GM19463 (cell line): ENCODE data around the gene HIRIP3.
"Not testable (repeated sequence)": the region's sequence is repeated elsewhere in the genome, so short reads cannot be mapped to it uniquely, and the experiment has no call there.

Experiments used
- ATAC-seq: cut with Tn5 transposase; IDR thresholded peaks from one replicate; pipeline ENCODE4 v1.9.1; 2021; ENCODE audit warnings: mild to moderate bottlenecking, moderate library complexity; ENCODE audit not compliant: unreplicated experiment

The HIRIP3 gene, protein sequence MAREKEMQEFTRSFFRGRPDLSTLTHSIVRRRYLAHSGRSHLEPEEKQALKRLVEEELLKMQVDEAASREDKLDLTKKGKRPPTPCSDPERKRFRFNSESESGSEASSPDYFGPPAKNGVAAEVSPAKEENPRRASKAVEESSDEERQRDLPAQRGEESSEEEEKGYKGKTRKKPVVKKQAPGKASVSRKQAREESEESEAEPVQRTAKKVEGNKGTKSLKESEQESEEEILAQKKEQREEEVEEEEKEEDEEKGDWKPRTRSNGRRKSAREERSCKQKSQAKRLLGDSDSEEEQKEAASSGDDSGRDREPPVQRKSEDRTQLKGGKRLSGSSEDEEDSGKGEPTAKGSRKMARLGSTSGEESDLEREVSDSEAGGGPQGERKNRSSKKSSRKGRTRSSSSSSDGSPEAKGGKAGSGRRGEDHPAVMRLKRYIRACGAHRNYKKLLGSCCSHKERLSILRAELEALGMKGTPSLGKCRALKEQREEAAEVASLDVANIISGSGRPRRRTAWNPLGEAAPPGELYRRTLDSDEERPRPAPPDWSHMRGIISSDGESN

DNA sequence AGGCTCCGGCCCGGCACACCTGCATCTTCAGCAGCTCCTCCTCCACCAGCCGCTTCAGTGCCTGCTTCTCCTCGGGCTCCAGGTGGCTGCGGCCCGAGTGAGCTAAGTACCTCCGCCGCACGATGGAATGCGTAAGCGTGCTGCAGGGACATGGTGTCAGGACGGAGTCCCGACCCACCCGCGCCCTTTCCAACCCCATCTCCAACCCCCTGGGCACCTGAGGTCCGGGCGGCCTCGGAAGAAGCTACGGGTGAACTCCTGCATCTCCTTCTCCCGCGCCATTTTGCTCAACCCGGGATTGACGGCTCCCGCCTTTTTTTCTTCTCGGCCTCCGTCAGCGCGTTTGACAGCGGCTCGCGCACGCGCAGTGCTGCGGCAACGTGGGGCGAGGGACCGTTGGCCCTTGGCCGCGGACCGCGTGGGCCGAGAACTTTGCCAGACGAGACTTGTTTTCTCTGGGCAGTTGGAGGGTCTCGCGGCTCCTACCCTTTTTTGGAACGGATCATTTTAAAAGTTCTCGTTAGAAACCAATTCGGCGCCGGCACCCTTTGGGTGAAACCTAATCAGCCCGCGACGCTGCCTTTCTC is at the start of gene HIRIP3:
Gene HIRIP3 (minus strand): TSS at position 294 of the 587 bp plus-strand sequence. CDS start 12 bp downstream, at position 282.
- peak; percentile 37 for ATAC-seq

DNA sequence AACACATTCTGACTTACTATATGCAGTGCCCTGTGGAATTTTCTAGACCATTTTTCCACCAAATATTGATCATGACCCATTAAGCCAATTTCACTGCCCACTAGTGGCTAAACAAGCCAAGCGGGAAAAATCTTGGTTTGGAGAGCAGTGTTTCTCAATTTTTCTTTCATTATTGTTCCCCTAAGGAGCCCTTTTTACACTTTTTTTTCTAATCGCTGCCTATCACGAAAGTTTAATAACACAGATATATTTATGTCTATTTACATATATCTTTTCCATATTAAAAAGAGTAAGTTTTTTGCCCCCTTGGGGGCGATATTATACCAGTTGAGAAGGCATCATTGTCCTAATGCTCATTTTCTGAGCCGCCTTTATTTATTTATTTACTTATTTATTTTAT is 46.4 kb upstream of the HIRIP3 start:
- no peak for ATAC-seq

DNA sequence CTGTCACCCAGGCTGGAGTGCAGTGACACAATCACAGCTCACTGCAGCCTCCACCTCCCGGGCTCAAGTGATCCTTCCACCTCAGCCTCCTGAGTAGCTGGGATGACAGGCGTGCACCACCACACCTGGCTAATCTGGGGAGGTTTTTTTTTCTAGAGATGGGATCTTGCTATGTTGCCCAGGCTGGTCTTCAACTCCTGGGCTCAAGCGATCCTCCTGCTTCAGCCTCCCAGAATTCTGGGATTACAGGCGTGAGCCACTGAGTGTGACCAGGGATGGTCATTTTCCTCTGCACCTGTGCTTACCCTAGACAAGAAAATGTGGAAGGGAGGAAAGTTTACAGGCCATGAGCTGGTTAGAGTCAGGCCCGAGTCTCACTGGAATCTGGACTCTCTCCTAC is 45.3 kb upstream of the HIRIP3 start:
- not testable (repeated sequence) for ATAC-seq

DNA sequence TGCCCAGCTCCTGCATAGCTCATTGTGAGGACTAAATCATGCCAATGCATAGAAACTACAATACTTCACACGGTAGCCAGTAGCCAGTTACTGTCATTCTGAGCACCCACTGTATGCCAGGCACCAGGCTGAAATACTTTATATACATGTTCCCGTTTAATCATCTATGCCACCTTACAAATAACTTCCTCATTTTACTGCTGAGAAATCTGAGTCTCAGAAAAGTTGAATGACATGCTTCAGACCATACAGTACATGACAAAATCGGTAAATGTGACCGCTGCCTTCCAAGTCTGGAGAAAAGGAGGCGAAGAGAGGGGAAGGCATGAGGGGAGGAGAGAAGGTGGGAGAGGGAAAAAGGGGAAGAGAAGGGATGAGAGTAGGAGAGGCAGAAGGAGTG is 44.8 kb upstream of the HIRIP3 start:
- ATAC-seq: no peak

DNA sequence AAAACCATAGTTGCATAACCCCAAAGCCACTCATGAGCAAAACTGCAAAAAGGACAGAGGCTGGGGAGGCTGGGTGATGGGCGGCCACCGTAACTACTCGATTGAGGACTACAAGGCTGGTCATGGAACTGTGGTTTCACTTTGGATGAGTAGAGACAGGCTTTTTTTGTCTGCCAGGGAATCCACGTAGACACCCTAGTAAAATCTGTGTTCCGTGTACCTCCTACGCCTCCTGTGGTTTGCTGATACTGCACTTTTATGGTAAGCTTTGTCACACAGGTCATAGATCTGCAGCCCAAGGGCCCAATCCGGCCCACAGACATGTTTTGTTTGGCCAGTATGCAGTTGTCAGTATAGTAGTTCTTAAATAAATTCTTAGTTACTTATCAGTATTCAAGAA is 37.9 kb upstream of the HIRIP3 start:
- no peak for ATAC-seq

DNA sequence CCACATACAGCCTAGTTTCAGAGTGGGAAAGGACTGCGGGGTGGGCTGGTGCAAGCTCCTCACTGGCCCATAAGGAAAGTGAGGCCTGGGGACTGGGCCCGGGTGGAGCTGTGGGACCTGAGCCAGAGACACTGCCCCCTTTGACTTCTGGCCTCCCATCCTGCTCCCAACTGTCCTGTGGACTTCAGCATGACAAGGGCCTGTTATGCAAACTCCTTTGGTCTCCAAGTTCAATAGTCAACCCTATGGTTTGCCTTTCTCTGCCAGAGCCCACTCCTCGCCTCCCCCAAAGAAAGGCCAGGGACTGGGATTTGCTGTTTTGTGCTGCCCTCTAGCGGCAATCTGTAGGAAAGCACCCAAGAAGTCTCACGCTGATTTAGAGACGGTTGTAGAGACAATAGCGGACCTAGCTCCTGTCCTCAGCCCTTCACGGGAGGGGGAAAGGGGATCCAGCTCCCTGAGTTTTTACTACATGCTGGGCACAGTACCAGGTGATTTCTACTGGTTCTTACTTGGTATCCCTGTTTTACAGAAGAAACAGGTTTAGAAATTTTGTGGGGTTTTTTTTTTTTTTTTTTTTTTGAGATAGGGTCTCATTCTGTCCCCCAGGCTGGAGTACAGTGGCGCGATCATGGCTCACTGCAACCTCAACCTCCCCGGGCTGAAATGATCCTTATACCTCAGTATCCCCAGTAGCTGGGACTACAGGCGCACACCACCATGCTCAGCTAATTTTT is 36.8 kb upstream of the HIRIP3 start:
- no peak for ATAC-seq

DNA sequence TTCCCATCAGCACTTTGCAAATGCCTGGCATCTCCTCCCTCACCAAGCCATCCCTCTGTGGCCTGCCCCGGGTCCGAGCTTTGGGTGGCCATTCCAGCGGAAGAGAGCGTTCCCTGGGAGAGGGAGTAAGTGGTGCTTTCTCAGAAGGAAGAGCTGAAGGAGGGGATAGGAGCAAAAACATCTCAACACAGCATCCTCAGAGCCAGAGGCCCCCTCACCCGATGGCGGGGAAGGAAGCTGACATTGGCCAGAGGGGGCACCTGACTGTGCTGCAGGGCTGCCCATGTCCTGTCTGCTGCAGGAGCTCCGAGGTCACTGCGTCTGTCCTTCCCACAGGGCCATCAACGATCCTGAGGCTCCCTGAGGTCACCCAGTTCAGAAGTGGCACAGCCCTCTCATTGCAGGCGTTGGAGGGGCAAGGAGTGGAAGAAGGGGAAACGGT is 36.1 kb upstream of the HIRIP3 start:
- no peak for ATAC-seq

DNA sequence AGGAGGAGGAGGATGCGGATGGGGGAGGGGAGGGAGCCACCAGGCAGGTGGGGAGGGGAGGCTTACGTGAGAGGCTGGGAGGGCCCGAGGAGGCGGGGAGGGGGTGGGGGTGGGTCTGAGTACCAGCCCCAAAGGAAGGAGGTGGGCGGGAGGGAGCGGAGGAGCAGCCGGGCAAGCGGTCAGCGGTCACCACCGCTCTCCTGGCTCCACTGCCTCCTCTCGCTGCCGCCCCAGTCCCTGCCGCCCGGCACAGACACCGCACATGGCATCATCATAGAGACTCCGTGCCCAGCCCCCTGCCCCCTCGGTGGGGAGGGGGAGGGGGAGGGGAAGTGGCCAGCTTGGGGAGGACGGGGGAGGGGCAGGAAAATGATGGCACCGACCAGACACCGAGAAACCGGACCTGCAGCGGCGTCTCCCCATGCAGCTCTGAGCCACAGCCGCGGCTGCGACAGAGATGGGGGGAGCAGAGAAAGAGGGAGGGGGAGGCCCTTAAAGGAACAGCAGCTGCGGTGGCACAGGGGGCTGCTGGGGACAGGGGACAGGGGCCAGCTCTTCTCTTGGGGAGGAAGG is 35.5 kb upstream of the HIRIP3 start, which contains the start of gene TLCD3B:
Gene TLCD3B (minus strand): TSS at position 431 of the 573 bp plus-strand sequence. CDS start 744 bp downstream, outside the sequence.
- ATAC-seq: no peak

DNA sequence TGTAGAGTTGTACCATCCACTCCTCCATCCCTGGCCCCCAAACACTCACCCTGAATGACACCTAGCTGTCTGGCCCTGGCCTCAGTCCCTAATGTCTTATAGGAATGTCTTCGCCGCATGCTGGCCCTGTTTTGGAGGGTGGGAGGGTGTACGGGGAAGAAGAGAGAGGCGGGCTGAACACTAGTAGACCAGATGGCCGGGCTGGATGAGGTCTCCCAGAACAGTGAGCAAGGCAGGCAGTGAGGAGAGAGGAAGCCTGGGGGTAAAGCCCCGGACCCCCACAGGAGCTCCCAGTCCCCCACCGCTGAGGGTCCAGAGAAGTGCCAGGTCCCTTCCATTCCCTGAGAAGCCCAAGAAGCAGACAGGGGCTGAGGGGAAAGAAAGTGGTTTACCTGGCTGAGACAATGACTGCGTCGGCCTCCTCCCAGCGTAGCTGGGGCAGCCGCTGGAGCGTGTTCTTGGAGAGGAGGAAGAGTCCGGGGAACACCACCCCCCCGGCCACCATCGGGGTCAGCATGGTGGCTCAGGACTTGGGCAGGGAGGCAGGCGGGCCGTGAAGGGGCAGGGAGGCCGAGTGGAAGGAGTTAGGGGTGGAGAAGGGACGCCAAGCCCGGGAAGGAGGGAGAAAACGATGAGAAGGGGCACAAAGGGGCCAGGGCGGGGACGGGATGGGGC is 34.7 kb upstream of the HIRIP3 start:
- no peak for ATAC-seq

DNA sequence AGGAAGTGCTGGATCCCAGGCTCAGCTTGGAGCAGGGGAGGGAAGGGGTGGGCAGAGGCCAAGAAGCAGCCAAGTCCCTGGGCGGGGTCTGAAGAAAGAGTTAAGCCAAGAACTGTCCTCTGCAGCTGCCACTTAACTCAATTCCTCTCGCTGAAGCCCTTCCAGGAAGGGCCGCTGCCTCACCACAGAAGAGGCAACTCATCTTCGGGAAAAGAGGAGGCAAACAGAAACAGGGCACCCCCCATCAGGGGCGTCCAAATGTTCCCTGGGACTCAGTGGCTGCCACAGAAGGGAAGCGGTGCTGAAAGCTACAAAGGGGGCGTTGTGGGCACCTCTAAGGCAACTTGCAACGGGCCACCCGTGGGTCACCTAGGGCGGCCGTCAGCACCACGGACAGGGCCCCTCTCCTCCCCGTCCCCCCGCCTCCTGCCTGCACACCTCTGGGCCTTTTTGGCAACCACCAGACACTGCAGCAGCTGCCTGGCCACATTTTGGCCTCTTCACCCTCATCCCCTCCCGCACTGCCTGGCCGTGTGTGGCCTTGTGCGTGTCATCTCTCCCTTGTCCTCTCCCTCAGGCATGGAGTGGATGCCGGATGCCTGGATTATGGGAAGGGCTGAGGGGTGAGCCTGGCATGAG is 33.1 kb upstream of the HIRIP3 start:
- no peak for ATAC-seq

DNA sequence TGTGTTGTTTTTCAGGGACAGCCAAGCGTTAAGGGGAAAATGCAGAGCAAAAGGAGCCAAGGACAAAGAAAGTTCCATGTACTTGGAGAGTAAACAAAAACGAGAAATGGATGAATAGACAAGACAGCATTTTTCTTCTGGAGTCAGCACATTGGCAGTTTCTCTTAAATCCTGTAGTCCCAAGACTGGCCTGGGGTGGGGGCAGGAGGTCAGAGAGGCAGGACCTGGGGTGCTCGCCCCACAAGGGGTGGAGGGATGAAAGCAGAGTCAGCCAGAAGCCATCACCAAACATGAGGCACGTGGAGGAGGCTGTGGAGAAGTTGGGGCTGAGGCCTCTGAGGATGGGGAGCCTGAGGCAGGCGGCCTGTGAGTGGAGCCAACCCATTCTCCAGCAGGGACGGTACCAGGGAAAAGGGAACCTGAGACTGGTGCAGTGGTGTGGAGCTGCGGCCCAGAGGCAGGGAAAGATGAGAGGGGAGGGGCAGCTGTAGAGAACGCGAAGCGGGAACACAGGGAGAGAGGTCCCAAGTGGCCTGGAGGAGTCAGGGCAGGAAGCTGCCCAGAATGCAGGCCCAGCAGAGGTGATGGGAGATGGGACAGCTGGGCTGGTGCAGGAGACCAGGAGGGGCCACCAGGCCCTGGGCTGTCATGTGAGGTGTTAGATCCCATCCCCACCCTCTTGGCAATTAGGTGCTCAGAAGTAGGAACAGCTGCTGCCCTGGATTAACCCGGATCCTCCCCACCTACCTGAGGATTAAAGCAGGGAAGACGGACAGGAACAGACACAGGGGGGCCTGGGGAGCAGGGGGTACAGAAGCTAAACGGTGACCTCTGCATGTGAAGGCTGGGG is 32.4 kb upstream of the HIRIP3 start:
- no peak for ATAC-seq

DNA sequence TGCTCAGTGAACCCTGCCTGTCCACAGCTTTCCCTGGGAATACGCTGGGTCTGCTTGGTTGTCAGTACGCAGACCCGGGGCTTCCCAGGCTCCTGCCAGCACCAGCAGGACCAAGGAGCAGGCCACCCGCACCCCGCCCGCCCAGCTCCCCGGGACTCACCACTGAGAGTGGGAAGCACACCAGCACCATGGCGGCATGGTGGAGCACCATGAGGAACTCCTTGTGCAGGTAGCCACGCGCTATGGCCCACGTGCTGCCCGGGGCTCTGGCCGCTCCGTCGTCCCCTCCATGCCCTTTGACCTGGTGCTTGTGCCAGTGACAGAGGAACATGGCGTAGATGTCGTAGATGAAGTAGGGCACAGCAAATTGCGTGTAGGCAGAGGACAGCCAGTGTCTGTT is 31.0 kb upstream of the HIRIP3 start:
- no peak for ATAC-seq

DNA sequence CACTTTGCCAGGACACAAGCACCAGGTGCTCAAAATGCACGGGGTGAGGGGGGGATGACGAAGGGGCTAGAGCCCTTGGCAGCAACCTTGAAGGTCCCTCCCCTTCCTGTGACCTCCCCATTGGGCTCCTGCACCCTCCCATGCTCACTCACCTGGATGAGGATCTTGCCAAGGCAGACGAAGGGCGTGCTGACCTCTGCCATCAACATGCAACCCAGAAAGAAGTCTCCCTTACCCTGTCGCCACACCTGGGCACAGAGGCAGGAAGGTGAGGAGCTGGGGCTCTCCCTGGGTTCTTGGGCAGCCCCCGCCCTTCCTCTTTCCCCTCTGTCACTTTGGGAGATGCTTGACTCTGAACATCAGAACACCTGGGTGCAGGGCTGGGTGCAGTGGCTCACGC is 30.2 kb upstream of the HIRIP3 start:
- ATAC-seq: no peak

DNA sequence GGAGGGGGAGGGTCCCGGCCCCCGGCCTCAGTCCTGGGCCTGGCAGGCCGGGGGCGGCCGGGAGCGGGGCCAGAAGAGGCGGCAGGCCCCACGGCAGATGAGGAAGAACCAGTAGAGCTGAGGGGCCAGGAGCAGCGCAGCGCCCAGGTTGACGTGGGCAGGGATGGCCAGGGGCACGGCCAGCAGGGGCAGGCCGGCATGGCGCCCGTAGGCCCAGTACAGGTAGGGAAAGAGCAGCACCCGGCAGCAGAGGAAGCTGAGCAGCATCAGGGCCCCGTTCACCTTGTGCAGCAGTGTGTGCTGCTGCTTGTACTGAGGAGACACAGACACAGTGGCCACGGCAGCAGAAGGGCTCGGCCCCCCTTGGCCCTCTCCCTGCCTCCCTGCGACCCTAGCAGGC is 29.7 kb upstream of the HIRIP3 start:
- ATAC-seq: no peak

DNA sequence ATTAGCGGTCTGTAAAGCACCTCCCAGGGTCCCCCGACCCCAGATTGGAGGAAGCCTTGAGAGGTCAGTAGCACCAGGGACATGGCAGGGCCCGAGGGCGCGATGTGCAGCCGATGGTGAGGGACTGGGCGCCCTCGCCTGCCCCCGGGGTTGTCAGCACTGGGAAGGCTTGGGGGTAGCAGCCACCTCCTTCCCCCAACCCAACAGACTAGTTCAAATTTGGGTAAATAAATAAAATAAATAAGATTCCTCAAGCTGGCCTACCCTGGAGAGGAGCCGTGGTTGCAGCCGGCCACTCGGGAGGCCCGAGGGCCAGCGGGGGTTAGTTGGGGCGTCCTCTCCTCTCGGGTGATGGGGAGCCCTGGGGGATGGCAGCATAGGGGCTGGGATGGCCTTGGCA is 29.0 kb upstream of the HIRIP3 start:
- no peak for ATAC-seq

DNA sequence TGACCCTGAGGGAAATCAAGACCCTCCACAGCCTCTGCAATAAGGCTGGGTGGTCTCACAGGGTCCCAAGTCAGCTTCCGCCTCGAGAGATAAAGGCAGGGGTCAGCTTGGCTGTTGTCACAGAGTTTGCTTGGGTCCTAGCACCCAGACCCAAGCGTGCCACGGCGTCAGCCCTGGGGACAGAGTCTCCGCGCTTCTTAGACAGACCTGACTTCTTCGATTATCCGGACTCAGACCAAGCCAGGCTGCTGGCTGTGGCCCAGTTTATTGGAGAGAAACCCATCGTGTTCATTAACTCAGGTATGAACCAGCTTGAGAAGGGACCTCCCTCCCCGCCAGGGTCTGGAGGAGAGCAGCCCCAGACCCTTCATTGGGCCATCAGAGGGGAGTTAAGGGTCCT is 28.2 kb upstream of the HIRIP3 start:
- no peak for ATAC-seq

DNA sequence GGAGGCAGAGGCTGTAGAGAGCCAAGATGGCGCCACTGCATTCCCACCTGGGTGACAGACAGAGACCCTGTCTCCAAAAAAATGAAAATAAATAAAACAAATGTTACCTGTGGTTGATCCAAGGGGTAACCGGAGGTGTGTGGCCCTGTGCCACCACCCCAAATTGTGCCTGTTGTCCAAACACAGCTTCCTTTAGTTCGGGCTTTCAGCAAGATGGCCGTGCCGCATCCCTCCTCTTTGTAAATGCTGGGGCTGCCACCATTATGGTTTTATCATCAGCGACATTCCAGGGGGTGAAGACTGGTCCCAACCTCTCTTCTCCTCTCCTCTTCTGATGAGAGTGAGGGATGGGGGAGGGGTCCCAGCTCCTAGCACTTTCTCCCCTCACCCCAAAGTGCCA is 27.5 kb upstream of the HIRIP3 start, which contains the start of gene C16orf92:
Gene C16orf92 (plus strand): TSS at position 312 of the 400 bp plus-strand sequence. CDS start 143 bp downstream, outside the sequence.
- ATAC-seq: no peak

DNA sequence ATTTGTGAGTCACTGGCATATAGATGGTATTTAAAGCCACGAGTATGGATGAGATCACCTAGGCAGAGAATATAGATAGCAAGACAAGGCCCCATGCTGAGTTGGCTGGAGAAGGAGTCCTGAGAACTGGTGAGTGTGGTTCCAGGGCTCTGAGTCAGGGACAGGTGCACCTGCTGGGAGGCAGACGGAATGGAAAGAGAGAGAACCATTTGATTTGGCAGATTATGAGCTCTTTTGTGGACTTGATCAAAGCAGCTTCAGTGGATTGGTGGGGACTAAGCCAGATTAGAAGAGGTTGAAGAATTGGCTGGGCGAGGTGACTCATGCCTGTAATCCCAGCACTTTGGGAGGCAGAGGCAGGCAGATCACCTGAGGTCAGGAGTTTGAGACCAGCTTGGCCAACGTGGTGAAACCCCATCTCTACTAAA is 23.3 kb upstream of the HIRIP3 start:
- ATAC-seq: no peak

DNA sequence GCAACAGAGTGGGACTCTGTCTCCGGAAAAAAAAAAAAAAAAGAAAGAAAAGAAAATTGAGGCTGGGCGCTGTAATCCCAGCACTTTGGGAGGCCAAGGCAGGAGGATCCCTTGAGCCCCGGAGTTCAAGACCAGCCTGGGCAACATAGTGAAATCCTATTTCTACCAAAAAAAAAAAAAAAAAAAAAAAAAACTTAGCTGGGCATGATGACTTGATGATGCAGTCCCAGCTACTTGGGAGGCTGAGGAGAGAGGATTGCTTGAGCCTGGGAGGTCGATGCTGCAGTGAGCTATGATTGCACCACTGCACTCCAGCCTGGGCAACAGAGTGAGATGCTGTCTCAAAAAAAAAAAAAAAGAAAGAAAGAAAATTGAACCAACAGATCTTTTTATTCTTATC is 22.5 kb upstream of the HIRIP3 start:
- not testable (repeated sequence) for ATAC-seq
